Left colon (tissue), 2 donors: ENCODE measurements around the gene KCNJ5. TPM values are rescaled to one million over a fixed set of nuclear protein-coding genes. Genes with fewer than 3 reads are reported as not detected.
A peak's percentile ranks its signal among the peaks of the same experiment; 100 is the strongest.

Experiments
- ATAC-seq: fragments of 200-7000 bp; cut with Tn5 transposase; one replicate; pipeline ENCODE4 v1.9.1; 2020; ENCODE audit warnings: mild to moderate bottlenecking, moderate library complexity
- DNase-seq, 2 donors: peaks; one replicate each; pipeline ENCODE4 v3.0.0-alpha.2; 2020
- intact Hi-C, 2 donors: fragments of 100-400 bp; cut with DNase I in 1 of 2; cut with micrococcal nuclease in 1 of 2; formaldehyde crosslinking; loops; one replicate each; pipeline versions ENCODE4 v1.11.2 to v1.14.0; 2022; cut with DNase I, micrococcal nuclease
- total RNA-seq, 2 donors: library from RNA; stranded (reverse); fragmentation: NEBNext Ultra II Directional; extraction: Animal tissue kit (Norgen Biotek cat#: 25700); gene quantifications; one replicate each; pipeline ENCODE4 v1.2.1, GENCODE V29; 2021
- donor health status: DM: no; HTN: no; CAD: no.
- donor health status: DM: yes; HTN: yes; CAD: no.

The KCNJ5 gene
- total RNA-seq, 2 donors from 2014 or later: 0.12 to 0.89 TPM

DNA sequence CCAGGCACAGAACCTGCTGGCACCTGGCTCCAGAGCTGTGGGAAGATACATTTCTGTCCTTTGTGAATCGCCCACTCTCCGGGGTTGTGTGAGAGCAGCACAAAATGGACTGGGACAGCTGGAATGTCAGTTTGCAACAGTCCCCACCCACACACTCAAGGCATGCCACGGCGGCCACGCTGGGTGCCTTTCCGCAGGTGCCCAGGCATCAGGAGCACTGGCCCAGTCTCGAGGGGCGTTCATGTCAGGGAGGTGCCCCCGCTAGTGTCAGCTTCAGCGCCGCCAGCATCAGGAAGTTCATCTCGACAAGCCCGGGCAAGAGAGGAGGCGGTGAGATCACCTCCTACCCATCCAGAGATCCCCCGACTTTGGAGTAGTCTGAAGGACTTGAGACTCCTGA is 49.4 kb downstream of the KCNJ5 start:
- ATAC-seq: no peak
- no peak for DNase-seq
- intact Hi-C loops: no loop called here

DNA sequence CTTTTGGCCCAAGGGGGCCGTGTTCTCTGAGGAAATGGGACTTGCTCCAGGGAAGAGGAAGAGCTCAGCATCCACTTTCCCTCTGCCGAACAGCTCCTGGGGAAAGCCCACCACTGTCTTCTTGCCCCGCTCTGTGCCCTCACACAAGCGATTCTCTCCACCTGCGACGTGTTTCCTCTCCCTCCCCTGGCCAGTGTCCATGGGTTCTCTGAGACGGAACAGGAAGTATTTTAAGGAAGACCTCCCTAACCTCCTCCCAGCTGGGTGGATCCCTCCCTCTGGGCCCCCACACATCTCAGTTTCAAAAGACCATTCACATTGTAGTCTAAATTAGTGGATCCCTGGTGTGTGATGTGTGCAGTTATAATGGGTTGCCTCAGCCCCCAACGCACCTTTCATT is 50.0 kb downstream of the KCNJ5 start:
- intact Hi-C loops: no loop called here
- DNase-seq: no peak
- ATAC-seq: no peak

DNA sequence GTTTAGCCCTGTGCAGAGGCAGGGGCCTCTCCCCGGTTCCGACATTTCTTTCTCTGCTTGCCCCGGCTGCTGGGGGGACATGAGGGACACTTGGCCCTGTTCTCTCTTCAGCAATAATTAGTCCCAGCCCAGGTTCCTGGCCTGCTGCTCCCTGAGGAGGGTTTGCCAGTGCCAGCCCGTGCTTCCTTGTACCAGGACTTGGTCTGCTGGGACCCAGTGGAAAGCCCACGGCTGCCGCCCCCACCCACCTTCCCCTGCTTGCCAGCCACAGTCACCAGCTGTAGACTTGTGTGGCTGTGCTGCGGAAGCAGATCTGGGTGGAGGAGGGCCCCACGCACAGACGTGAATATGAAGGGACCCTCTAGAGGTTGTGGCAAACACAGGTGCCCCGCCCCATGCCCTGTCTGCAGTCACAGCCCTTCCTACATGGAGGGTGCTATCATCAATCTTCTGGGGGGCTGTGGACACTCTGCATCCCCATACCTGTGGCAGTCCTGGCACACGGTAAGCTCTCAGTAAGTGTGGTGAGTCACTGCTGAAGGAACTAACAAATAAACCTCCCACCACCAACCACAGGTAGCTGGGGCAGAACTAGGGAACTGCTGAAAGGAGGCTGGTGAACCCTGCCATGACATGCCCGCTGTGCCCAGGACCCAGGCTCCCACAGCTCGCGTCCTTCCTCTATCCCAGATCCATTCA is 50.6 kb downstream of the KCNJ5 start:
- no peak for DNase-seq
- ATAC-seq: no peak
- intact Hi-C loops: no loop called here

DNA sequence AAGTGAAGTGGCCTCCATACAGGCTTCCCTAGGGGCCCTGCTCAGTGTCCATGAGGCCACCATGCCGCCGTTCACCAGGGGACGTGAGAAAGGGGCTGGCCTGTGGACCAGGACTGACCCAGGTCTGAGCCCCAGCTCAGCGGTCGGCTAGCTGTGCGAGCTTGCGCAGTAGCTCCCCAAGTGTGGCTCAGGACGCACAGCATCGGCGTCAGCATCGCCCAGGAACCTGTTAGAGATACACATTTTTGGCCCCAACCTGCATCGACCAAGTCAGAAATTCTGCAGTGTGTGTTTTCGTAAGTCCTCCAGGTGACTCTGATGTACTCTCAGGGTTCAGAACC is 51.1 kb downstream of the KCNJ5 start:
- DNase-seq (no peak), ATAC-seq (no peak)
- intact Hi-C loops: no loop called here

DNA sequence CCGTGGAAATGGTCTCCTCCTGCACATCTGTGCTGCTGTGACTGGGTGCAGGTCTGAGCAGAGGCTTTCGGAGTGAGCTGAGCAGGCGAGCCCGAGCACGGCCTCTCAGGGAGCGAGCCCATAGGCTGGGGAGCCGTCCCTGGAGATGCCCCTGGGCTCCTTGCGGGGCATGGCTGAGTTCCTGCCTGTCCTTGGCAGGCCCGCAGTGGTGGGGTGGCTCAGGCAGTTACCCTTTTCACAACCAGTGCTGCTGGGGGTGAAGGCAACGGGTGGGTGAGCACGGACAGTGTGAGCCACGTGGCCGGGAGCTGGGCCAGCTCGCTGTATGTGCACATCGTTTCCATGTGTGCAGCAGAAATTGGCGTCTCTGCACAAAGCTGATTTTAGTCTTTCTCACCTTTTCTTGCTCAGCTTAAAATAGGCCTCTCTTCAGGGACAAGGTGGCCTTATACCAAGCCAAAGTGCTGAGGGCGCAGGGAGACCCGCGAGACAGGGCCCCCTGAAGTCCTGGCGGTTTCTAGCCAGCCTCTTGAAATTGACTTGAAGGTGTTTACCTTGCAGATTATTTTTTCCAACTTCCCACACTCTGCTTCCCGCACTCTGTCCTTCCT is 51.8 kb downstream of the KCNJ5 start, which contains the start of gene TP53AIP1:
Gene TP53AIP1 (minus strand): TSS at position 55 of the 611 bp plus-strand sequence. CDS start 5,053 bp downstream, outside the sequence.
- ATAC-seq: no peak
- intact Hi-C loops: no loop called here
- DNase-seq: no peak

DNA sequence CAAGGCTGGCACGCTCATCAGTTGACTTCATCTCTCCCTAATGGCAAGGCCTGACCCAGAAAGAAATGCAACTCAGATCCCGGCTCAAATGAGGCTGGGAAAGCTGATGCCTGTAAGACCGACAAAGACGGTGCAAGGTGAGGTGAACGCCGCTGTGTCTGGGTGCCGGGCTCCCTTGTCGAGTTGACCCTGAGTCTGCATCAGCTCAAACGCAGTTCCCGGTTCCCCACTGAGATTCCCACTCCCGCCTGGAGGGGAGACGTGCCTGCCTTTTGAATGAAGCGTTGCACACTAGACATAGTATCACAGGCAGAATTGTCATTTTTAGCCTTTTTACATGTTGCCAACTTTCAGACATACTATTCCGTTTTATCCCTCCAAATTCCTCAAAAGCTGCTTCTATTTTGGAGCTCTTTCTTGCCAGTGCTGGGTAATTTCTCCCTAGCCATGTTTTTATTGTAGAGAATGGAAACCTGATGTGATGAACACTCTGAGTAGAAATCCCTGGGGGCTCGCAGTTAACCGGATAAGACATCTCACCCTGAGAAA is 52.3 kb downstream of the KCNJ5 start:
- no peak for ATAC-seq
- DNase-seq: no peak
- intact Hi-C loops: no loop called here

DNA sequence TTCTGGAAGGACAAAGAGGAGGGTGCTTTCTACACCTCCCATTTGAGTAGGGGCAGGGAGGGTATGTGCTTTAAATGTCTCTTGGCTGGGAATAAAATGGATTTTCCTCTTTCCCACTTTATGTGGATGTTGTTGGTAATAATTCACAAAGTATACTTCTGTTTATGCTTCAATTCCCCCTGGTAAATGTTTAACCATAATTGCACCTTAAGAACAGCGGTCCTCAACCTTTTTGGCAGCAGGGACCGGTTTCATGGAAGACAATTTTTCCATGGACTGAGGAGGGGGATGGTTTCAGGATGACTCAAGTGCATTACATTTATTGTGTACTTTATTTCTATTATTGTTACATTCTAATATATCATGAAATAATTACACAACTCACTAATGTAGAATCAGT is 55.5 kb downstream of the KCNJ5 start:
- peak; percentile 42 for ATAC-seq
- intact Hi-C loops: no loop called here
- DNase-seq: no peak

DNA sequence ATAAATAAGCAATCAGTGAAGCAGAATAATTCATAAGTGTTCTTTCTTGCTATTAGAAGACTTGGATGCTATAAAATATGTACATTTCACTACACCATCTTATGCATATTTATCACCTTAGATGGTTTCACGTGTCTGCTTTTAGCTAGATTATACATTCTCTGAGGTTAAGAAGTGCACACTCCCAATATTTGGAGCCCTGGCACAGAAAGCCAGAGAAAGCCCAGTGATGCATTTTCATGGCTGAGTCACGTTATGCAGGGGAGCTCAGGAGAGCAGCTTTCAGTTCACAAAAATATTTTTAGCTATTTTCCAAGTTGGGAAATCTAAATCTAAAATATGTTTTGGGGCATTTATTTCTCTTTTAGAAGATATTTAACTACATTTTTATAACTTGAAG is 56.6 kb downstream of the KCNJ5 start:
- no peak for DNase-seq
- intact Hi-C loops: no loop called here
- ATAC-seq: no peak

DNA sequence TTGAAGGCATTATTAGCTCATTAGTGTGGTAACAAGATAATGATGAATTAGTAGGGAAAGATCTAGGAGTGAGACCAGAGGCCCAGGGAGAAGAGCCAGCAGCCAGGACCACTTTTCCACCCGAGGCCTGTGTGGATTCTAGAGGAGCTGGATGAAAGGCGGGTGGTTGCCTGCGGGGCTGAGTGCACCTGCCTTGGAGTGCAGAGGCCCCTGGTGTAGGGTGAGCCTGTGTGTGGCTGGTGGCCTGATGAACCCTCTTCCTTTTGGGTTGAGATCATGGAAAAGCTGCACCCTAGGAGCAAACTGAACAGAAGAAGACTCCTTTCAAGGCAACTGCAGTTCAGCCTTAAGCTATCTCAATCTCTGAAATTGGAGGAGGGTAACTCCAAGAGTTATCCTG is 57.4 kb downstream of the KCNJ5 start:
- ATAC-seq: no peak
- intact Hi-C loops: no loop called here
- no peak for DNase-seq

DNA sequence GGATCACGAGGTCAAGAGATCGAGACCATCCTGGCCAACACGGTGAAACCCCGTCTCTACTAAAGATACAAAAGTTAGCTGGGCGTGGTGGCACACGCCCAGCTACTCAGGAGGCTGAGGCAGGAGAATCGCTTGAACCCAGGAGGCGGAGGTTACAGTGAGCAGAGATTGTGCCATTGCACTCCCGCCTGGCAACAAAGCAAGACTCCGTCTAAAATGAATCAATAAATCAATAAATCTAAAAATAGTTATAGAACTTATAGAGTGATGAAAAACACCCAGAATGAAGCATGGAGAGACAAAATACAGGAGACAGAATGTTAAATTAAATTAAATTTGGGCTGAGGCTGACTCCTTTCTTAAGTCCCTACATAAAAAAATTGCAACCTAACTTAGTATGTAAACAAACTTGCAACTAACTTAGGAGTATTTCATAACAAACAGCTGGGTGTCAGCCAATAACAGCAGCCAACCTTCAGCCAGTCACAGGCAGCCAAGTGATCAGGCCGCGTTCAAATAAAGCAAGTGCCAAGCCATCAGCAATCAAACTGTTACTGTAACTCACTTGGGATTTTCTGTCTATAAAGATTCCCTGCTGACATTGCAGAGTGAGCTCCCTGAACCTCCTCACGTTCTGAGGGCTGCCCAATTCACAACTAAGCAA is 58.8 kb downstream of the KCNJ5 start:
- ATAC-seq: peak; percentile 65
- no peak for DNase-seq
- intact Hi-C loops: no loop called here

DNA sequence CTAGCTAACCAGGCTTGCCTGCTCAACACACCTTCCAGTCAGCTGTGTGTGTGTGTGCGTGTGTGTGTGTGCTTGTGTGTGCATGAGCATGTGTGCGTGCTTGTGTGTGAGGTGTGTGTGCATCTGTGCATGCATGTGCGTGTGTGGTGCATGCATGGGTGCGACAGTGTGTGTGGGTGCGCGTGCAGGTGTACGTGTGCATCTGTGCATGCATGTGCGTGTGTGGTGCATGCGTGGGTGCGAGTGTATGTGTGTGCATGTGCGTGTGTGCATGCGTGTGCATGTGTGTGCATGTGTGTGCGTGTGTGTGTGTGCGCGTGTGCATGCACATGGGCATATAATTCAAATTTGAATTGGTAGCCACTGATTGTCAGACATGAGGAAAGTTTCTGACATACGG is 62.0 kb downstream of the KCNJ5 start:
- intact Hi-C loops: no loop called here
- ATAC-seq (no peak), DNase-seq (no peak)

DNA sequence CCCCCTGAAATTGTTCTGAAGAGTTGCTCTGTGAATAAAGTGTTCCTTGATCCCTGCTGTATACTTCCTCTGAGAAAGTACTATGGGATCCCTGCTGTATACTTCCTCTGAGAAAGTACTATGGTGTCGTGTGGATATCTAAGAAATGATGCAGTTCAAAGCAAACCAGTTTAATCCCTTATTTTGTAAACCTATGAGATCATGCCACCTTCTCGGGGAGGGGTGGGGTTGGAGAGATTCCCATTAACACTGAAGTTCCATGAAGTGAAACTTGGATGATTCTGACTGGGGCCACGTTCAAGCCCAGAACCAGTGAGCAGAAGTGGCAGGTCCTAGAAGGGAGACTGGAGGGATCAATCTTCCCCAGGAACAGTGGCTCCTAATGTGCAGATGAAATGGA is 64.5 kb downstream of the KCNJ5 start:
- ATAC-seq (no peak), DNase-seq (no peak)
- intact Hi-C loops: loop anchor here in 1 of 2 donors (2.0 kb wide), 1 partner anchor 73 kb away; no protein-coding TSS in a partner anchor

DNA sequence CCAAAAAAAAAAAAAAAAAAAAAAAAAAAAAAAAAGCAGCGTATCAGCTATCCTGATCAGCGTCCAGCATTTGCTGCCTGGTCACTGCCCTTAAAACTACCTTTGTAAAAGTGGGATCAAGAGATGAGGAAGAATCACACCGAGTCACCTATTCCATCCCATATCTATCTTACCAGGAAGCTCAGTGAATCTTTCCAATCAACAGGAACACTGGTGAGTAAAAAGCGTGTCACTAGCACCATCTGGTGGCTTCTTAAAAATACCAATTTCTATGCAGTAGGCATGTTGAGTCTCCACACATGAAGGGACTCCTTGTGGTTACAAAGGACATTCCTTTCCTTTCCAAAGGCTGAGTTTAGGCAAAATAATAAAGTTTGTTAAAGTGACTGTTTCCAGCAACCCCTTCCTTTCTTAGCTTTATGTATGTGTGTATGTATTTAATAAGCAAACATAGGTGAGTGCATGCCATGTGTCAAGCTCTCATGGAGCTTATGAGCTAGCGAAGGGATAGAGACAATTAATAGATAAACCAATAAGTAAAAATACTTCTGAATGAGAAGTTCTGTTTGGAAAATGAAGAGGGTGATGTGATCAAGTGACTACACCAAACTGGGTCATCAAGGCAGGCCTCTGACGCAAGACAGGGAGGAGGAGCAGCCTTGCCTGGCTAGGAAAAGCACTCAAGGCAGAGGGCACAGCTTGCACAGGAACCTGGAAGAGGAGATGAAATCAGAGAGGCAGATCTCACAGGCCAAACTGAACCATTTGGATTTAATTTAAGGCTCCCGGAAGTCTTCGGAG is 65.4 kb downstream of the KCNJ5 start:
- peak; percentile 84 for ATAC-seq
- no peak for DNase-seq
- intact Hi-C loops: loop anchor here in 1 of 2 donors (2.0 kb wide), 1 partner anchor 74 kb away; no protein-coding TSS in a partner anchor

DNA sequence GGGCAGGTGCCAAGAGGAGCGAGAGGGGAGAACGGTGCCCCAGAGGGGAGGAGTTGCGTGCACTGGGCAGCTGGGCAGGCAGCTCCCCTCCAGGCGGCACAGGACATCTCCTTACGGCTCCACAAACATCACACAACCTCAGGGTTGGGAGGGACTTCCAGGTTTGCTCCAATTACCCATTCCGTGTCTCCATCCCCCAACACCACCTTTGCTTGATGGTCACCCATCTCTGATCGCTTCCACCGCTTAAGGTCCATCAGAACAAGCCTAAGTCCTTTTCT is 66.0 kb downstream of the KCNJ5 start:
- intact Hi-C loops: loop anchor here in 1 of 2 donors (2.0 kb wide), 1 partner anchor 74 kb away; no protein-coding TSS in a partner anchor
- ATAC-seq (peak; percentile 23), DNase-seq (no peak)

DNA sequence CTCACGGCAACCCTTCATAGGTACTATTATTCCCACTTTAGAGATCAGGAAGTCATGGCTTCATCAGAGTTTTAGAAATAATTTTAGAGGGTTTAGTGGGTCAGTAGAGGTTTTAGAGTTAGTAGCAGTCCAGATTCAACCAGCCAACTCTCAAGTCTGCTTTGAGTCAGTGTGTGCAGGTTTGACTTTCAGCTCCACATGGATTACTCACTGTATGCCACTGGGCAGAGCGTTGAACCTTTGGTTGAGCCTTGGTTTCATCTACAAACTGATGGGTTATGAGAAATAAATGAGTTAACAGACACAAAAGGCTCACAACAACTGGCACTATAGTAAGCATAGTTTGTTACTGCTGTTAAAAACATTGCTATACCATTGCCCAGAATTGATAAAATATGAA is 70.5 kb downstream of the KCNJ5 start:
- no peak for ATAC-seq
- intact Hi-C loops: no loop called here
- DNase-seq: no peak

DNA sequence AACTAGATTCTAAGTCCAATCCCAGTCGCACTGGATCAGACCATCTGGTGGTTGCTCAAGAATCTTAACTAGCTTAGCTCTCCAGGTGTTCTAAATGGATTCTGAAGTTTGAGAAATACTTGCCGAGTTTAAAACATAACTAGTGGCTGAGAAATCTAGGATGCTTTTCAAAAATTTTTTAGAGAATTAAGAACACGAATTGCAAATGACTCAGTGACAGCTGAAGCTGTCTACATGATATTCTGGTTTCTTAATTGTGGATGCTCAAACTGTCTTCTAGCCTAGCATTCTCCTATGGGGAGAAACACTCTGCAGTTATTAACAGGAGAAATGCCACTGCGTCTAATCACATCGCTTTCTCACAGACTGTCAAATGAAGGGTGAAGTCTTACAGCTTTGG is 71.7 kb downstream of the KCNJ5 start:
- no peak for DNase-seq
- no peak for ATAC-seq
- intact Hi-C loops: no loop called here

DNA sequence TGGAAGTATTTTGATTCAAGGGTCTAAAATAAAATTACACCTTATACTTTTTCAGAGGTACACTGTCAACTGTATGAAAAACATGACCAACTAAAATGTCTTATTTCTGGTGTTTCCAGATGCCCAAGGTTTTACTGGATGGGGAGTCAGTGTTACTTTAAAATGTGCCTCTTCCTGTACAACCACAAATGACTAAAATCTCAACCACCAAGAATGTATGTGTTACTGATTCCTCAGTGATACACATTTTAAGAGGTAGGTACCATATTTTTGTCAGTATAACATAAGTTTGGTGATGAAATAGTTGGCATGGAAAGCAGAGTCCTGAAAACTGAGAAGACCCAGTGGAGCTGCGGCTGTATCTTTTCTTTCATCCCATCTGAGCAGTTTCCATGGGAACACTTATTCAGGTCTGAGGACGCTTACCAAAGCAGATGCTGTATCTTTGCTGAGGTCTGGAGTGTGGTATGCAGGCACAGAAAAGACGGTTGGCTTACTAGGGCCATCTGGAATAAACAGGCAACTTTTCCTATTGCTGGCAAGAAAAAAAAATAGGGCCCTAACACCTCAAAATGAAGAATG is 72.7 kb downstream of the KCNJ5 start:
- no peak for ATAC-seq
- intact Hi-C loops: no loop called here
- no peak for DNase-seq

DNA sequence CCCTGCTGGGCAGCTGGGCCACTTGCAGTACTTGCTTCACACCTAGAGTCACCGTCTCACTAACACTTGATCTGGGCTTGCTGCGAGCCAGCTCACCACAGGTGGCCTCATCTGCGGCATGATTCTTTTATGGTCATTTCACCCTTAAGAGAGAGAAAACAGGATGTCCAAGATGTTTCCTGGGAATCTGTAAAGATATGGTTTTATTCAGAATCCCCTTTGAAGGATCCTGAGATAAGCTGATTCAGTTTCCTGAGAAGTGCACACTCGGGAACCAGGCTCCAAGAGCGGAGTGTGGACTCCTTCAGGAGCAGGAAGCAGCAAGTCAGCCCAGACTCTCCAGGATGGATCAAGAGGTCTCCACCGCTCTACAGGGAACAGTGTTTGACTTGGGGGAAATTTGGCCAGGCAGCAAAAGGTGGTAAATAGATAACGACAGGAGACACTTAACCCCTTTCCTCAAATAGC is 73.3 kb downstream of the KCNJ5 start:
- intact Hi-C loops: no loop called here
- ATAC-seq: no peak
- DNase-seq: no peak

DNA sequence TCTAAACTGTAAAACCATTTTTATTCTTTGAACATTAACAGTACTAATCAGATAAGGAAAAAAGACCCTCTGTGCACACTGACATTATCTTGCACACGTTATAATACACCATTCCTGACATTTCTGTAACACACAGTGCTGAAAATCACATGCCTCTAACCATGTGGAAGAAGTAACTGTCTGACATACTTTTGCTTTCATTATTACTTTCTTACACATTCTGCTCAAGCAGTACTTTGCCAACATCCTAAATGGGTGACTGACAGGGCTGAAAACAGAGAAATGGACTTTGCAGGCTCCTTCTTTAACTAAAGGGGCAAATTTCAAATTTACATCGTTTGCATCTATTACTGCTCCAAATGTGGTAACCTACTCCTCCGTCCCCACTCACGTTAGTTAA is 74.3 kb downstream of the KCNJ5 start:
- intact Hi-C loops: no loop called here
- DNase-seq (no peak), ATAC-seq (no peak)
